BE2C (cell line): ENCODE results near the gene MTA1.

Source experiments
- DNase-seq: peaks from one replicate; pipeline ENCODE4 v3.0.0-alpha.2; 2020
- H3K27me3 ChIP-seq: fragments of 250-450 bp; sonication (Bioruptor Pico); 2 replicates; pipeline ENCODE4 v1.5.1; 2020; ENCODE audit warnings: mild to moderate bottlenecking
- H3K36me3 ChIP-seq: fragments of 250-450 bp; sonication (Bioruptor Pico); 2 replicates; pipeline ENCODE4 v1.5.1; 2020; ENCODE audit warnings: mild to moderate bottlenecking
- H3K4me1 ChIP-seq: fragments of 250-450 bp; sonication (Bioruptor Pico); 2 replicates; pipeline ENCODE4 v1.5.1; 2020
- H3K4me3 ChIP-seq: 2 replicates; pipeline ENCODE4 v1.5.1; 2011; ENCODE audit warnings: low read depth, low read length
- H3K9me3 ChIP-seq: fragments of 250-450 bp; sonication (Bioruptor Pico); 2 replicates; pipeline ENCODE4 v1.5.1; 2020
- TF ChIP-seq, protein P1 (sequence below): IDR thresholded peaks from 2 replicates; pipeline ENCODE4 v1.5.1; 2012; ENCODE audit warnings: mild to moderate bottlenecking, low read depth, low read length

MTA1 gene

DNA sequence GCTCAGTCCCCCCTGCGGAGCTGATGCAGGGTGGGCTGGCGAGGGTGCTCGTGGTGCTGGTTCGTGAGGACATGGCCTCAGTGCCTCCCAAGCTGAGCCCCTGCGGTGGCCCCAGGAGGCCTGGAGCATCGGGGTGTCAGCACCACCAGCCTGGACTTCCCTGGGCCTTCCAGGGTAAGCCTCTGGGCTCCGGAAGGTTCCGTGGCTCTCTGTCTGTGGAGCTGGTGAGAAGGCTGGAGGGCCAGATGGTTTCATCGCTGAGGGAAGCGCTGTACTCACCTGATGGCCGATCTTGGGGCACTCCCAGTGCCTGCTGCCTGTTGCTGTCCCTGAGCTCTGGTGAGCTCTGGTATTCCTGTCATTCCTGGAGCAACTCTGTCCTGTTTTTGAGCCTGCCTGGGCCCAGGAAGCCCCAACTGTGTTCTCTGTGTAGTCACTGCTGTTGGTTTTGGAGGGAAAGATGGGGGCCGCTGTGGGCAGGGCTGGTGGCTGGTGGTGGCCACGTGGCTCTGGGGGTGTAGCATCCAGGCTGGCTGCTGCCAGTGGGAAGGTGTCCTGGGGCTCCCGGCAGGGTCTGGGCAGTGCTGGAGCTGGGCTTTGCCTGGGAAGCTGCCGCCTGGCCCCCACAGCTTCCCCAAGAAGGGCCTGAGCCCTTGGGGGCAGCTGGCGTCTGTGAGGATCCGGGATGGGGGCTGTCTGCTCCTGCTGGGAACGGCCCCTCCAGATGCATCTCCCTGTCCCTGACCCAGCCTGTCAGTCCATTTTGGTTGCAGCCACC is 18.3 kb downstream of the MTA1 start:
- Histone ChIP-seq H3K9me3 (no peaks in the 10 kb centered on the region), H3K27me3 (no peaks in the 10 kb centered on the region), H3K4me3 (no peak overlapping the region), H3K4me1 (no peaks in the 10 kb centered on the region), H3K36me3 (peaks cover 63% of the 10 kb centered on the region)
- no peak for DNase-seq
- TF ChIP-seq, protein P1, sequence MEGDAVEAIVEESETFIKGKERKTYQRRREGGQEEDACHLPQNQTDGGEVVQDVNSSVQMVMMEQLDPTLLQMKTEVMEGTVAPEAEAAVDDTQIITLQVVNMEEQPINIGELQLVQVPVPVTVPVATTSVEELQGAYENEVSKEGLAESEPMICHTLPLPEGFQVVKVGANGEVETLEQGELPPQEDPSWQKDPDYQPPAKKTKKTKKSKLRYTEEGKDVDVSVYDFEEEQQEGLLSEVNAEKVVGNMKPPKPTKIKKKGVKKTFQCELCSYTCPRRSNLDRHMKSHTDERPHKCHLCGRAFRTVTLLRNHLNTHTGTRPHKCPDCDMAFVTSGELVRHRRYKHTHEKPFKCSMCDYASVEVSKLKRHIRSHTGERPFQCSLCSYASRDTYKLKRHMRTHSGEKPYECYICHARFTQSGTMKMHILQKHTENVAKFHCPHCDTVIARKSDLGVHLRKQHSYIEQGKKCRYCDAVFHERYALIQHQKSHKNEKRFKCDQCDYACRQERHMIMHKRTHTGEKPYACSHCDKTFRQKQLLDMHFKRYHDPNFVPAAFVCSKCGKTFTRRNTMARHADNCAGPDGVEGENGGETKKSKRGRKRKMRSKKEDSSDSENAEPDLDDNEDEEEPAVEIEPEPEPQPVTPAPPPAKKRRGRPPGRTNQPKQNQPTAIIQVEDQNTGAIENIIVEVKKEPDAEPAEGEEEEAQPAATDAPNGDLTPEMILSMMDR: no peak

DNA sequence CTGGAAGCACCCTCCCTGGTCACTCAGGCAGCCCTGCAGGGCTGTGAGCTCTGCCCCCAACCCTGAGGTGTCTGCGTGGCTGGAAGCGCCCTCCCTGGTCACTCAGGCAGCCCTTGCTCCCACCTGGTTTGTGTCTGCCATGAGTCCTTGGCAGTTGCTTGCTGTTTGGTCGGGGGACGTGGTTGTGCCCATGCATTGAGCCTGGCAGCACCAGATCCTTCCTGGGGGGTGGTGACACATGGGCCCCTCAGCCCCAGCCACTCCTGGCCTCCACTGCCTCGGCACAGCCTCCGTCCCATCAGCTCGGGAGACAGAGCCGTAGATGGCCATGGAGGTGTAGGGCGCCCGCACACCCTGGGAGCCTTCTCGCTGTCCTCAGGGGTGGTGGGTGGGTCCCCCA is 19.6 kb downstream of the MTA1 start:
- H3K36me3 ChIP-seq: peaks cover 73% of the 10 kb centered on the region
- H3K27me3 ChIP-seq: no peaks in the 10 kb centered on the region
- H3K9me3 ChIP-seq: no peaks in the 10 kb centered on the region
- TF ChIP-seq, protein P1: no peak
- no peaks in the 10 kb centered on the region for H3K4me1 ChIP-seq
- peak; percentile 6 for DNase-seq
- no peak overlapping the region for H3K4me3 ChIP-seq

DNA sequence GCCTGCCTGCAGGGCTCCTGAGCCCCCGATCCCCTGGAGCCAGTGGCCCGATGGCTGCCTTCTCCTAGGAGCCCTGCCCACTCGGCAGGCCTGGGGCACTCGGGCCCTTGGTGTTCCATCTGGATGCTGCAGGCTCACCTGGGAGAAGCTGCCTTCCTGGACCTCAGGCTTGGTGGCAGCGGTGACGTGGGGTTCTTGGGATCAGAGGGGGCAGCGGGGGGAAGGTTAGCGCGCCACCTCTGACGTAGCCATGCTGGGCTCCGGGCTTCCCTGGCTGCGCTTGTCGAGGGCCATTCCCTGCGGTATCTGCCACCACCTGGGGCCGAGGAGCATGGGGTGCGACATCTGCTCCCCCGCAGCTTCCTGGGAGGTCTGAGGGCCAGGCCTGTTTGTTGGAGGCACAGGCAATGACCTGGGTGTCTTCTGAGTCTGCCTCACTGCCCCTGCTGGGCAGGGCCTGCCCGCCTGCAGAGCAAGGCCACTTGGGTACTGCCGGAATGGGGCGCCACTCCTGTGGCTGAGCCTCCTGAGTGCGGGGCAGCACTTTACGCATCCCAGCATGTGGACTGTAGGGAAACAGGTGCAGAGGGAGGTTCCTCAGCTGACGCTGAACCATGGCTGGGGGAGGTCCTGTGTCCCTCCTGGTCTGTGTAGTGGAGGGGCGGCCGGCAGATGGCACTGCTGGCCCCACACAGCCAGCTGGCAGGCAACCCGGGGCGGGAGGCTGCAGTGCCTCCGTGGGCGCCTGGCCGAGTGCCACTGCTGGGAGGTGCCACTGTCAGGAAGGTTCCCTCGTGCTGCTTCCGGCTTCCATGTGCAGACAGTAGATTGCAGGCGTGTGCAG is 20.3 kb downstream of the MTA1 start:
- H3K4me3 ChIP-seq: no peak overlapping the region
- peaks cover 70% of the 10 kb centered on the region for H3K36me3 ChIP-seq
- no peaks in the 10 kb centered on the region for H3K27me3 ChIP-seq
- TF ChIP-seq, protein P1: peak; percentile 52
- H3K9me3 ChIP-seq: no peaks in the 10 kb centered on the region
- DNase-seq: peak; percentile 77
- H3K4me1 ChIP-seq: no peaks in the 10 kb centered on the region

DNA sequence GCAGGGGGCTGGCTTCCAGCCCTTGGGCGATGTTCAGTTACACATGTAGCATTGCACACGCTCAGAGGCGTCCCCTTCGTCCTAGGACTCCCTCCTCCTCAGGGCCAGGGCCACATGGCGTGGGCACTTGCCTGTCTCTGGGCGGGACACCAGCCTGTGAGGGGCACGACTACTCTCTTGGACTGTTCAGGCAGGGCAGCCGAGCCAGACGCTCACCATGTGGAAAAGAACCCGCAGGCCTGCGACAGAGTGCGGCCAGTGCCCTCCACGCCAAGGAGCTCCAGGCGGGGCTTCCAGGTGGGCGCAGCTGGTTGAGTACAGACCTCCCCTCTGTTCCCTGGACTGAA is 20.9 kb downstream of the MTA1 start:
- Histone ChIP-seq H3K4me3 (no peak overlapping the region), H3K27me3 (no peaks in the 10 kb centered on the region), H3K36me3 (peaks cover 72% of the 10 kb centered on the region), H3K9me3 (no peaks in the 10 kb centered on the region), H3K4me1 (no peaks in the 10 kb centered on the region)
- DNase-seq: no peak
- TF ChIP-seq, protein P1: no peak

DNA sequence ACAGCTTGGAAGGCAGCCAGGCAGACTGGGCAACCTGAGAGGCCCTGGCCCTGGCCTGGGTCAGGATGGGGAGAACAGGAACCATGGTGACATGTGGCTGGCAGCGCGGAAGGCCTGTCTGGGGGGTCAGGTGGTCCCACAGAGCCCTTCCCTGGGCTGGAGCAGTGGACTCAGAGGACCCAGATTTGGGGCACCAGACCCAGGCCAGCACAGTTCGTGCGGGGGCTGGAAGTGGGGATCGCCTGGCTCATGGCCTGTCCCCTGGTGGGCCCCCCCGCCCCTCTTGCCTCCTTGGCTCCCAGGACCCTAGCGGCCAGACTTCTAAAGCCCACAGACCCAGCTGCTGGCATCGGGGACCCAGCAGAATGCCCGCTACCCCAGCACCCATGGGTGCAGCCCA is 21.4 kb downstream of the MTA1 start:
- Histone ChIP-seq H3K4me1 (no peaks in the 10 kb centered on the region), H3K27me3 (no peaks in the 10 kb centered on the region), H3K9me3 (no peaks in the 10 kb centered on the region), H3K4me3 (no peak overlapping the region), H3K36me3 (peaks cover 70% of the 10 kb centered on the region)
- TF ChIP-seq, protein P1: no peak
- DNase-seq: peak; percentile 6

DNA sequence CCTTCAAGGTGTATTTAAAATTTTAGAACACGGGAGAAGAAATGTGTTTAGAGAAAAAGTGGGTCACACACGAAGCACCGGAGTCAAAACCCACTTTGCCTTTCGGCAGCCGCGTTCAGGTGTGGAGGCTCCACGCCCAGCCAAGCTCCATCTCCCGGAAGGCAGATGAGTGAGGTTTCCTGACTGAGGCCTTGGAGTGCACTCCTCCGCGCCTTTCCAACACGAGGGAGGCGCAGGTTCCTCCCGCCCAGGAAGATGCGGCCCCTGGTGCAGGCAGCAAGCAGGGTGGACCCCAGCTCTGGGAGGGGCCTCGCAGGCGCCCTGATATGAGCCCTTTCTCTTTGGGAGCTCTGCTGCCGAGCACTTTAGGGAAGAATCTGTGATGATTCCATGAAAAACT is 22.5 kb downstream of the MTA1 start:
- TF ChIP-seq, protein P1: no peak
- DNase-seq: no peak
- Histone ChIP-seq H3K4me3 (no peak overlapping the region), H3K27me3 (no peaks in the 10 kb centered on the region), H3K36me3 (peaks cover 67% of the 10 kb centered on the region), H3K9me3 (no peaks in the 10 kb centered on the region), H3K4me1 (no peaks in the 10 kb centered on the region)
